ENCODE results near the gene CTAG1A.

Gene CTAG1A

GRCh38 chrX:154596290-154596929 lies 11.5 kb downstream of the CTAG1A start:
- H4K20me1 ChIP-seq (ENCODE audit: insufficient read depth, low read length): no peaks in the 10 kb centered on the region
- H3K4me2 ChIP-seq (ENCODE audit: low read depth, low read length): no peak overlapping the region
- TF ChIP-seq CTCF (IDR thresholded peaks at IDR 0.05; ENCODE audit: low read length): no peak
- TF ChIP-seq EZH2phosphoT487 (IDR thresholded peaks at IDR 0.05; ENCODE audit: low read length): no peak
- no peak for TF ChIP-seq EZH2 (optimal IDR thresholded peaks at IDR 0.05; ENCODE audit: low read depth, low read length)
- H3K9ac ChIP-seq (ENCODE audit: low read length): no peak overlapping the region
- H3K27me3 ChIP-seq (replicated peaks; ENCODE audit: insufficient read depth, low read length): no peaks in the 10 kb centered on the region; the same call in 1 of the 2 replicates
- no peaks in the 10 kb centered on the region for H3F3A ChIP-seq (ENCODE audit: insufficient read depth, low read length)
- H3K79me2 ChIP-seq (ENCODE audit: low read length): no peaks in the 10 kb centered on the region
- H3K36me3 ChIP-seq (replicated peaks; ENCODE audit: insufficient read depth, low read length): no peaks in the 10 kb centered on the region
- no peak overlapping the region for H2AFZ ChIP-seq (ENCODE audit: low read length)
- H3K9me2 ChIP-seq (replicated peaks; ENCODE audit: insufficient read depth, low read length): no peaks in the 10 kb centered on the region
- H3K9me3 ChIP-seq (replicated peaks; ENCODE audit: insufficient read depth, low read length): no peaks in the 10 kb centered on the region
- H3K4me3 ChIP-seq (ENCODE audit: low read length): no peak overlapping the region
- H3K27ac ChIP-seq (ENCODE audit: low read length): no peak overlapping the region
- DNase-seq: no peak
- H3K4me1 ChIP-seq (ENCODE audit: low read length): no peaks in the 10 kb centered on the region

DNA sequence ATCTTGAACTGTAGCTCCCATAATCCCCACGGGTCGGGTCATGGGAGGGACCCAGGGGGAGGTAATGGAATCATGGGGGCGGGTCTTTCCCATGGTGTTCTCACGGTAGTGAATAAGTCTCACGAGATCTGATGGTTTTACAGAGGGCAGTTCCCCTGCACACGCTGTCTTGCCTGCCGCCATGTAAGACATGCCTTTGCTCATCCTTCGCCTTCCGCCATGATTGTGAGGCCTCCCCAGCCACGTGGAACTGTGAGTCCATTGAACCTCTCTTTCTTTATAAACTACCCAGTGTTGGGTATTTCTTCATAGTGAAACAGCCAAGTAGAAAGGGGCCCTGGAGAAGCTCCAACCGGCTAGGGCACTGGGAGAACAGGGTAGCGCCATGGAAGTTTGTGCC lies 12.3 kb downstream of the CTAG1A start:
- Histone ChIP-seq H3K9me3 (replicated peaks; ENCODE audit: insufficient read depth, low read length) (no peaks in the 10 kb centered on the region), H3K9me2 (replicated peaks; ENCODE audit: insufficient read depth, low read length) (no peaks in the 10 kb centered on the region), H3F3A (ENCODE audit: insufficient read depth, low read length) (no peaks in the 10 kb centered on the region), H2AFZ (ENCODE audit: low read length) (no peak overlapping the region), H3K27me3 (replicated peaks; ENCODE audit: insufficient read depth, low read length) (no peaks in the 10 kb centered on the region; the same call in 1 of the 2 replicates), H3K9ac (ENCODE audit: low read length) (no peak overlapping the region), H3K27ac (ENCODE audit: low read length) (no peak overlapping the region), H3K4me1 (ENCODE audit: low read length) (no peaks in the 10 kb centered on the region), H3K4me2 (ENCODE audit: low read depth, low read length) (no peak overlapping the region), H4K20me1 (ENCODE audit: insufficient read depth, low read length) (no peaks in the 10 kb centered on the region), H3K4me3 (ENCODE audit: low read length) (no peak overlapping the region), H3K79me2 (ENCODE audit: low read length) (no peaks in the 10 kb centered on the region), H3K36me3 (replicated peaks; ENCODE audit: insufficient read depth, low read length) (no peaks in the 10 kb centered on the region)
- DNase-seq: no peak
- TF ChIP-seq CTCF (IDR thresholded peaks at IDR 0.05; ENCODE audit: low read length) (no peak), EZH2 (optimal IDR thresholded peaks at IDR 0.05; ENCODE audit: low read depth, low read length) (no peak), EZH2phosphoT487 (IDR thresholded peaks at IDR 0.05; ENCODE audit: low read length) (no peak)

GRCh38 chrX:154598656-154599055 lies 13.7 kb downstream of the CTAG1A start:
- Histone ChIP-seq H4K20me1 (ENCODE audit: insufficient read depth, low read length) (no peaks in the 10 kb centered on the region), H3K4me1 (ENCODE audit: low read length) (no peaks in the 10 kb centered on the region), H3K4me2 (ENCODE audit: low read depth, low read length) (no peak overlapping the region), H3K9me3 (replicated peaks; ENCODE audit: insufficient read depth, low read length) (no peaks in the 10 kb centered on the region), H3F3A (ENCODE audit: insufficient read depth, low read length) (no peaks in the 10 kb centered on the region), H3K27me3 (replicated peaks; ENCODE audit: insufficient read depth, low read length) (no peaks in the 10 kb centered on the region; the same call in 1 of the 2 replicates), H3K9me2 (replicated peaks; ENCODE audit: insufficient read depth, low read length) (no peaks in the 10 kb centered on the region), H3K36me3 (replicated peaks; ENCODE audit: insufficient read depth, low read length) (no peaks in the 10 kb centered on the region), H3K4me3 (ENCODE audit: low read length) (no peak overlapping the region), H3K27ac (ENCODE audit: low read length) (no peak overlapping the region), H3K9ac (ENCODE audit: low read length) (no peak overlapping the region), H2AFZ (ENCODE audit: low read length) (no peak overlapping the region), H3K79me2 (ENCODE audit: low read length) (no peaks in the 10 kb centered on the region)
- TF ChIP-seq EZH2 (optimal IDR thresholded peaks at IDR 0.05; ENCODE audit: low read depth, low read length): no peak
- TF ChIP-seq EZH2phosphoT487 (IDR thresholded peaks at IDR 0.05; ENCODE audit: low read length): no peak
- TF ChIP-seq CTCF (IDR thresholded peaks at IDR 0.05; ENCODE audit: low read length): no peak
- no peak for DNase-seq

All from MM.1S (cell line).